ENCODE results near the gene EVI5L. TPM values are rescaled to one million over a fixed set of nuclear protein-coding genes. Genes with fewer than 3 reads are reported as not detected.

The EVI5L gene
- total RNA-seq, 1 donor from 2014 or later: 15.5 TPM

DNA sequence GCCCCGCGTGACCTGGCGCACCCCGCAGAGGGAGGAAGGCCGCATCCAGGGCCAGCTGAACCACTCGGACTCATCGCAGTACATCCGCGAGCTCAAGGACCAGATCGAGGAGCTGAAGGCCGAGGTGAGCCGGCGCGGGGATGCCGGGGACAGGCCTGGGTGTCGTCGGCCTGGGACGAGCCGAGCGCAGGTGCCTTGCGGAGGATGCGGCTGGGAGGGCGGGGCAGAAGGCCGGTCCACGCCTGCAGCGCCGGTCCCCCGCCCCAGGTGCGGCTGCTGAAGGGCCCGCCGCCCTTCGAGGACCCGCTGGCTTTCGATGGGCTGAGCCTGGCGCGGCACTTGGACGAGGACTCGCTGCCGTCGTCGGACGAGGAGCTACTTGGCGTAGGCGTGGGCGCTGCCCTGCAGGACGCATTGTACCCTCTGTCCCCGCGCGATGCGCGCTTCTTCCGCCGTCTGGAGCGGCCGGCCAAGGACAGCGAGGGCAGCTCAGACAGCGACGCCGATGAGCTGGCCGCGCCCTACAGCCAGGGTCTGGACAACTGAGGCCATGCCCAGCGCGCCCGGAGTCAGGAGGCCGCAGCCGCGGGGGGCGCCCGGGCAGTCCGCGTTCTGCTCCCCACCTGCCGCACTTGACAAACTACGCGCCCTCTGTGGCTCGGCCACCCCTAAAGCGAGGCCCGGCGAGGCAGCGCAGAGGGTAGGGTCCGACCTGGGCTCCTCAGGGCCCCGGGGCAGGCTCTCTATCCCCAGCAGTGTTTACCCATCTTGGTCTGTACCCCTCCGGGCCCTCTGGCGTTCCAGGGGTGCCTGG lies 33.3 kb downstream of the EVI5L start:
- TF ChIP-seq CTCF (IDR thresholded peaks at IDR 0.05): no peak
- Histone ChIP-seq H3K27ac (no peak overlapping the region), H3K4me3 (no peak overlapping the region), H3K27me3 (peaks cover 28% of the 10 kb centered on the region), H3K36me3 (no peaks in the 10 kb centered on the region), H3K9me3 (no peaks in the 10 kb centered on the region), H3K4me1 (peaks cover 12% of the 10 kb centered on the region)
- DNase-seq (no peak), ATAC-seq (no peak)
- intact Hi-C loops (cut with DNase I): no loop called here

GRCh38 chr19:7863971-7864689 lies 34.1 kb downstream of the EVI5L start:
- ATAC-seq (no peak), DNase-seq (no peak)
- Histone ChIP-seq H3K27me3 (peaks cover 28% of the 10 kb centered on the region), H3K4me1 (peaks cover 20% of the 10 kb centered on the region), H3K27ac (no peak overlapping the region), H3K9me3 (no peaks in the 10 kb centered on the region), H3K36me3 (no peaks in the 10 kb centered on the region), H3K4me3 (no peak overlapping the region)
- TF ChIP-seq CTCF (IDR thresholded peaks at IDR 0.05): no peak
- intact Hi-C loops (cut with DNase I): no loop called here

DNA sequence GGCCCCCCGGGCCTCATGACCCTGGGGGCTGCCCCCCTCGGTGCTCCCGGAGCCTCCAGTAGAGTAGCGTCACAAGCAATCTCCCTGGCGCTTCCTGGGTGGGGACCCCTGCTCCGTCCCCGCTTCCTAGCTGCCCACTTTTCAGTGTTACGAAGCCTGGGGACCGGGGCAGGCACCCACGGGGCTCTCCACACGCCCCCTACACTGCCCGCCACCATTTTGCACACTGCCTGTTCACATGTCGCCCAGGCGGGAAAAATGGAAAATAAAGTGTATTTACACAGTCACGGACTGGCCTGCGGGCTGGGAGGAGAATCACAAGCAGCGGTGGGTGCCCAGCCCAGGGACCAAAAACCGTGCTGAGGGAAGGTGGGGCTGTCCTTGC lies 34.7 kb downstream of the EVI5L start:
- intact Hi-C loops (cut with DNase I): no loop called here
- no peak for TF ChIP-seq CTCF (IDR thresholded peaks at IDR 0.05)
- no peaks in the 10 kb centered on the region for H3K36me3 ChIP-seq
- H3K4me1 ChIP-seq: peaks cover 25% of the 10 kb centered on the region
- H3K4me3 ChIP-seq: no peak overlapping the region
- peaks cover 28% of the 10 kb centered on the region for H3K27me3 ChIP-seq
- H3K27ac ChIP-seq: no peak overlapping the region
- DNase-seq (no peak), ATAC-seq (no peak)
- H3K9me3 ChIP-seq: no peaks in the 10 kb centered on the region

- intact Hi-C loops (cut with DNase I): no loop called here
- H3K27ac ChIP-seq: no peak overlapping the region
- no peaks in the 10 kb centered on the region for H3K9me3 ChIP-seq
- TF ChIP-seq CTCF (IDR thresholded peaks at IDR 0.05): no peak
- ATAC-seq (no peak), DNase-seq (no peak)
- H3K27me3 ChIP-seq: peaks cover 28% of the 10 kb centered on the region
- peaks cover 28% of the 10 kb centered on the region for H3K4me1 ChIP-seq
- H3K4me3 ChIP-seq: no peak overlapping the region
- no peaks in the 10 kb centered on the region for H3K36me3 ChIP-seq
Measured at GRCh38 chr19:7865262-7865911, 35.4 kb downstream of the EVI5L start.

DNA sequence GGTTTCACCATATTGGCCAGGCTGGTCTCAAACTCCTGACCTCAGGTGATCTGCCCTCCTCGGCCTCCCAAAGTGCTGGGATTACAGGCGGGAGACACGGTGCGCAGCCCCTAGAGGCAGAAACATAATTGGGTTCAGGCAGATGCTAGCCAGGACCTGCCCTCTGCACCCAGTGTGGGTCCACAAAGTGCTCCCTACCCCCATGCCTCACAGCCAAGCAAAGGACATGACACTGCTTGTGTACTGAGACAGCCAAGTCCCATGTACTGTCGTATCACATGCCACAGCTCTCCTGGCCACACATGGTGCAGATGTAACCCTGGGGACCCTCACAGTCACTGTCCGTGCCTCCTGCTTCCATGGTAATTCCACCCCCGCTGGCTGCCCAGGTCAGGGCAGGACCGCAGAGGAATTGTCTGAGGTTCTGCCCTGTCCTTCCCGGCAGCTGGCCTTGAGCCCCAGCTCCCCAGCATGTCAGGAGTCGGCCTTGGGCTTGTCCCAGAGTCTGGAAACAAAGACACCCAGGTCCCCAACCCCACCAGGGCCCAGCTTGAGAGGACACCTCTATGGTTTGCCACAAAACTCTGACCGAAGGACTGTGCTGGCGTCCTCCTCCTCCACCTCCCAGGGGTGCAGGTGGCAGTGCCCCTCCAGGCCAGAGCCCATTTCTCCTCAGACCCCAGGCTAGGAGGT lies 36.5 kb downstream of the EVI5L start:
- no peak for TF ChIP-seq CTCF (IDR thresholded peaks at IDR 0.05)
- Histone ChIP-seq H3K4me1 (peaks cover 28% of the 10 kb centered on the region), H3K4me3 (no peak overlapping the region), H3K36me3 (no peaks in the 10 kb centered on the region), H3K27ac (no peak overlapping the region), H3K27me3 (peaks cover 20% of the 10 kb centered on the region), H3K9me3 (no peaks in the 10 kb centered on the region)
- intact Hi-C loops (cut with DNase I): no loop called here
- ATAC-seq (no peak), DNase-seq (no peak)
